Measurements from ENCODE around the gene CNKSR3. TPM values are rescaled to one million over a fixed set of nuclear protein-coding genes. Genes with fewer than 3 reads are reported as not detected.

CNKSR3 gene
- total and polyA plus RNA-seq, 12 donors, result 4.2 to 42.2 (median 24.1) TPM

- WGBS, 2 donors, result 71 to 73% methylated on average over 5 of the region's 5 CpGs
- H3K27ac ChIP-seq, result peak overlapping the region in 1 of 10 donors; percentile 13
Observed at GRCh38 chr6:154457881-154458284, 52.6 kb downstream of the CNKSR3 start.

GRCh38 chr6:154457046-154457713 is 53.3 kb downstream of the CNKSR3 start:
- intact Hi-C loops (cut with DNase I), result no loop called here
- no peaks in the 10 kb centered on the region for H3K27me3 ChIP-seq
- TF ChIP-seq, protein P1, sequence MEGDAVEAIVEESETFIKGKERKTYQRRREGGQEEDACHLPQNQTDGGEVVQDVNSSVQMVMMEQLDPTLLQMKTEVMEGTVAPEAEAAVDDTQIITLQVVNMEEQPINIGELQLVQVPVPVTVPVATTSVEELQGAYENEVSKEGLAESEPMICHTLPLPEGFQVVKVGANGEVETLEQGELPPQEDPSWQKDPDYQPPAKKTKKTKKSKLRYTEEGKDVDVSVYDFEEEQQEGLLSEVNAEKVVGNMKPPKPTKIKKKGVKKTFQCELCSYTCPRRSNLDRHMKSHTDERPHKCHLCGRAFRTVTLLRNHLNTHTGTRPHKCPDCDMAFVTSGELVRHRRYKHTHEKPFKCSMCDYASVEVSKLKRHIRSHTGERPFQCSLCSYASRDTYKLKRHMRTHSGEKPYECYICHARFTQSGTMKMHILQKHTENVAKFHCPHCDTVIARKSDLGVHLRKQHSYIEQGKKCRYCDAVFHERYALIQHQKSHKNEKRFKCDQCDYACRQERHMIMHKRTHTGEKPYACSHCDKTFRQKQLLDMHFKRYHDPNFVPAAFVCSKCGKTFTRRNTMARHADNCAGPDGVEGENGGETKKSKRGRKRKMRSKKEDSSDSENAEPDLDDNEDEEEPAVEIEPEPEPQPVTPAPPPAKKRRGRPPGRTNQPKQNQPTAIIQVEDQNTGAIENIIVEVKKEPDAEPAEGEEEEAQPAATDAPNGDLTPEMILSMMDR (IDR thresholded peaks at IDR 0.05), result no peak
- DNase-seq (no peak), ATAC-seq (peak in 2 of 8 donors; percentile 45 to 47)
- peak overlapping the region in 1 of 10 donors; percentile 1 for H3K27ac ChIP-seq
- H3K36me3 ChIP-seq, result no peaks in the 10 kb centered on the region
- no peaks in the 10 kb centered on the region for H3K9me3 ChIP-seq
- no peak overlapping the region for H3K4me3 ChIP-seq
- H3K4me1 ChIP-seq, result peaks cover 0 to 56% (median 19%) of the 10 kb centered on the region in 9 donors
- 84 to 89% methylated on average over 13 of the region's 13 CpGs for WGBS, 2 donors

More at GRCh38 chr6:154457881-154458284, 52.6 kb downstream of the CNKSR3 start:
- TF ChIP-seq, protein P1 (IDR thresholded peaks at IDR 0.05), result no peak
- H3K36me3 ChIP-seq, result no peaks in the 10 kb centered on the region
- intact Hi-C loops (cut with DNase I), result no loop called here
- no peak overlapping the region for H3K4me3 ChIP-seq
- H3K9me3 ChIP-seq, result no peaks in the 10 kb centered on the region
- DNase-seq (no peak), ATAC-seq (peak in 3 of 8 donors; percentile 36 to 60 (median 50))
- H3K27me3 ChIP-seq, result no peaks in the 10 kb centered on the region
- H3K4me1 ChIP-seq, result peaks cover 0 to 58% (median 19%) of the 10 kb centered on the region in 9 donors

- intact Hi-C loops (cut with DNase I), result loop anchor here in 1 of 10 donors (5.0 kb wide), 1 partner anchor 54 kb away; no protein-coding TSS in a partner anchor
- H3K9me3 ChIP-seq, result no peaks in the 10 kb centered on the region
- 76 to 79% methylated on average over 2 of the region's 2 CpGs for WGBS, 2 donors
- no peak for ATAC-seq
- peak overlapping the region in 1 of 10 donors; percentile 9 for H3K27ac ChIP-seq
- no peak for DNase-seq
- no peak overlapping the region for H3K4me3 ChIP-seq
- H3K4me1 ChIP-seq, result peaks cover 0 to 53% (median 18%) of the 10 kb centered on the region in 9 donors
- peaks cover 0 to 12% (median 0%) of the 10 kb centered on the region in 9 donors for H3K36me3 ChIP-seq
- H3K27me3 ChIP-seq, result no peaks in the 10 kb centered on the region
- TF ChIP-seq, protein P1 (IDR thresholded peaks at IDR 0.05), result no peak
Observed at GRCh38 chr6:154453329-154453728, 57.2 kb downstream of the CNKSR3 start.

DNA sequence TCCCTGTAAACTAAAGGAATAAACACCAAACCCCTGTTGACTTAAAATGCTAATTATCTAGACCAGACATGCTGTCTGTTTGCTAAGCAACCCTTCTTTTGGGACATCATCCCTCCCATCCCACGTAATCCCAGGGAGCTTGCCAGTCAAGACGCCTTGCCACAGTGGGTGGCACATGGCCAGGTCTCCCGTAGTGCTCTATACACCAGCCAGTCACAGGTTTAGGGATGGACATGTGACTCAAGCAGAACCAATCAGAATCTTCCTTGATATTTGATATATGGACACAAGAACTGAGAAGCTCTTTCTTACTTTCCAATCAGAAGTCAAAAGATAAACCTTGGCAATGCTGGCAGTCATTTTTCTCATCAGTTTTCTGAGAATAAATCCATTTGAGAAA is 60.0 kb downstream of the CNKSR3 start:
- DNase-seq (no peak), ATAC-seq (no peak)
- no peaks in the 10 kb centered on the region for H3K27me3 ChIP-seq
- no peak overlapping the region for H3K27ac ChIP-seq
- intact Hi-C loops (cut with DNase I), result loop anchor here in 1 of 10 donors (5.0 kb wide), 1 partner anchor 57 kb away; no protein-coding TSS in a partner anchor
- H3K4me3 ChIP-seq, result no peak overlapping the region
- TF ChIP-seq, protein P1 (IDR thresholded peaks at IDR 0.05), result no peak
- H3K36me3 ChIP-seq, result peaks cover 0 to 12% (median 0%) of the 10 kb centered on the region in 9 donors
- no peaks in the 10 kb centered on the region for H3K9me3 ChIP-seq
- WGBS, 2 donors, result 81 to 90% methylated on average over 3 of the region's 3 CpGs
- H3K4me1 ChIP-seq, result peaks cover 4 to 62% (median 29%) of the 10 kb centered on the region in 9 donors

Measured in heart right ventricle (tissue), 16 donors.